Upper lobe of left lung (tissue), 4 donors: ENCODE data around the gene AFG1L.

ENCODE experiments used
- EP300 ChIP-seq, 4 donors: sonication (generic); formaldehyde crosslinking; IDR thresholded peaks; one replicate each; pipeline ENCODE4 v1.5.1; 2017; ENCODE audit warnings: antibody characterized with exemption in 4 of 4, control low read depth in 2 of 4
- POLR2A ChIP-seq, 4 donors: fragments of 450-650 bp; IDR thresholded peaks; one replicate each; pipeline ENCODE4 v1.5.1; 2016 to 2017; ENCODE audit warnings: antibody characterized with exemption in 4 of 4, mild to moderate bottlenecking in 2 of 4
- POLR2AphosphoS5 ChIP-seq, 2 donors: sonication (generic); formaldehyde crosslinking; IDR thresholded peaks; one replicate each; pipeline ENCODE4 v1.5.1; 2017; ENCODE audit warnings: antibody characterized with exemption in 2 of 2

DNA sequence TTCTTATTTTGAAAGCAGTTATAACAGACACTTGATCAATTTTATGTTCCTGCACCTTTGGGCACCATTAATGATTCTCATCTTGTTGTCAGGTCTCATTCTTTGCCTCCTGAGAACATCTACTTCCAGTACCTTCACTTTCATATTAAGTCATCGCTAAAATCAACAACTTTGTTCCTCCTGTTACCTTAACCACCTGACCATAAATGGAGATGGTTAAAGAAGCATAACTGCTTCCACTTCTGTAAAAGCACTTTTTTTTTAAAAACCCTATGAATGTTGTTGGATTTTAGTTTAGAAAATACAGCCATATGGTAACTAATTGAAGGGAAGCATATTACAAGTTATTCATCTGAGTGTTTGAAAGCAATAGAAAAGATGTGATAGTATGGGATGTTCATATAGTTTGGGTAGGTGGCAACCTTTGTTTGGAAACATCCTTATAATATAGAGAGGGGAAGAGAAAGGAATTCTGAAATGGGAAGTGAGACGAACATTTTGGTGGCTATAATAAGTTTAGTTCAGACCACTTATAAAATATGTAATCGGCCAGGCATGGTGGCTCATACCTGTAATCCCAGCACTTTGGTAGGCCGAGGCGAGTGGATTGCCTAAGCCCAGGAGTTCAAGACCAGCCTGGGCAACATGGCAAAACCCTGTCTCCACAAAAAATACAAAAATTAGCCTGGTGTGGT is 53.9 kb downstream of the AFG1L start:
- TF ChIP-seq EP300 (IDR thresholded peaks at IDR 0.05) (no peak), POLR2A (IDR thresholded peaks at IDR 0.05) (no peak), POLR2AphosphoS5 (IDR thresholded peaks at IDR 0.05) (no peak)
